GM18867 (cell line): ENCODE data around the gene PFKP.

Source experiments
- ATAC-seq: cut with Tn5 transposase; IDR thresholded peaks from one replicate; pipeline ENCODE4 v1.9.1; 2021; ENCODE audit warnings: mild to moderate bottlenecking, moderate library complexity; ENCODE audit not compliant: unreplicated experiment

Gene PFKP

DNA sequence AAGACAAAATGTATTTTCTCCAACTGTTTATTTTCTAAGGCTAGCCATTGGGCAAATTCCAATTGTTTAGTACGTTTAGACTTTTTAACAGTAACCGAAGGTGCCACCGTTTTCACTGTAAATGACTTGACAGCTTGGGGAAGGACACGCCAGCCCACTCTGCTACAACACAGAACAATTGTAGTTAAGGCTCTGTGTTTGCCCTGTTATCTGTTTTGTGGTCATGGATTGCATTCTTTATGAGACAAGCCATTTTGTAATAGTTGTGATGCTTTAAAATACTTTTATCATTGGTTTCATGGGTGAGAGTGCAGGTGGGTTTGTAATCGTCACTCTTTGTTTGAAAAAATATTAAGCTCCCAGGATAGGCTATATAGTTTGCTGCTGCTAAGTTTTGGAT lies 111.8 kb downstream of the PFKP start:
- no peak for ATAC-seq

DNA sequence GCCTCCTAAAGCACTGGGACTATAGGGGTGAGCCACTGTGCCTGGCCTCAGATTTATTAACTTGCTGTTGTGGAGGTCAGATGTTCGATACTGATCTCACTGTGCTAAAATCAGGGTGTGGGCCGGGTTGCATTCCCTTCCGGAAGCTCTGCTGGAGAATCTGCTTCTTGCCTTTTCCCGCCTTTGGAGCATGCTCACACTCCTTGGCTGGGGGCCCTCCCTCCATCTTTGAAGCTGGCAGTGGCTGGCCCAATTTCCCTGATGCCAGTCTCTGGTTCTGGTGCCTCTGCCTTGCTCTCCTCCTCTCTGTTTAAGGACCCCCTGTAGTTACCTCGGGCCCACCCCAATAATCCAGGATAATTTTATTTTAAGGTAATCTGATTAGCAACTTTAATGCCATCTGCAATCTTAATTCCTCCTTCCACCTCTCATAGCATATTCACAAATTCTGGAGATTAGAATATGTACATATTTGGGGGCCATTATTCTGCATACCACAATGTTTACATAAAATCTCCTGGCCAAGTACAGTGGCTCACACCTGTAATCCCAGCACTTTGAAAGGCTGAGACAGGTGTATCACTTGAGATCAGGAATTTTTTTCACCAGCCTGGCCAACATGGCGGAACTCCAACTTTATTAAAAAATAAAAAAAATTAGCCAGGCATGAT lies 113.1 kb downstream of the PFKP start:
- no peak for ATAC-seq

DNA sequence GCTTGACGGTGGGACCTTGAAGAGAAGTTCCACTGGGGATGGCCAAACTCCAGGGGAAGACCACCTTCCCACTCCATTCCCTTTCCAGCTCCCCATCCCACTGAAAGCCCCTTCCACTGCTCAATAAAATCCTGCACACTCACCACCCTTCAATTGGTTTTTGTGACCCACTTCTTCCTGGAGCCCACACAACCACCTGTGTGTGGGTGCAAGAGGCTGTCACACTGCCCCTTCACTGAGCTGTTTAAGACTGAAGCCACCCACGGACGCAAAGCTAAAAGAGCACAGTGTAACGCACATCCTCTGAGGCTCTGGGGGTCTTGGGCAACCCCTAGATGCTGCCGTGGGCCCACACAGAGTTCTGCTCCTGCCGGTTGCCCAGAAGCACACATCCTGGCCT lies 118.0 kb downstream of the PFKP start:
- ATAC-seq = no peak

DNA sequence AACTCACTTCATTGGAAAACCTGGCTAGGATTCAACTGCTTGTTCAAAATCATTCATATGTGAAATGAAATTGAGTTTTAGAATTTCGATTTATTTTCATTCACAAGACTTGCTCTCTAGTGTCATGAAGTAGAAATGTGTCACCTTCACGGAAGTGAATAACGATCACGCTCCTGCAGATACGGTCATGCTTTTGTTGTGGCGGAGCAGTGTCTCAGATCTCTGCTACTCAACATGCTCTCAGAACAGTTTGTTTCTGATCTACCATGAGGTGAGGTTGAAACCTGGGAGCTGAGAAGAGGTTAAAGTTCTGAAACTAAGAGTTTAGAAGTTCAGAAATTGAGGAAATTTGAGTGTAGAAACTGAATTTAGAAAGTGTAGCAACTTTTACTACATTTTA lies 119.0 kb downstream of the PFKP start:
- ATAC-seq = no peak
